Stimulated activated CD4-positive, alpha-beta T cell treated with anti-CD3 and anti-CD28 coated beads, Interleukin-15, amount 100 ng/mL, for 48 hours (primary cell): ENCODE data around the gene C4orf54.

Experiments
- DNase-seq, 2 donors: peaks; one replicate each; pipeline ENCODE4 v3.0.0-alpha.2; 2020; ENCODE audit warnings: low read depth in 2 of 2

The C4orf54 gene

DNA sequence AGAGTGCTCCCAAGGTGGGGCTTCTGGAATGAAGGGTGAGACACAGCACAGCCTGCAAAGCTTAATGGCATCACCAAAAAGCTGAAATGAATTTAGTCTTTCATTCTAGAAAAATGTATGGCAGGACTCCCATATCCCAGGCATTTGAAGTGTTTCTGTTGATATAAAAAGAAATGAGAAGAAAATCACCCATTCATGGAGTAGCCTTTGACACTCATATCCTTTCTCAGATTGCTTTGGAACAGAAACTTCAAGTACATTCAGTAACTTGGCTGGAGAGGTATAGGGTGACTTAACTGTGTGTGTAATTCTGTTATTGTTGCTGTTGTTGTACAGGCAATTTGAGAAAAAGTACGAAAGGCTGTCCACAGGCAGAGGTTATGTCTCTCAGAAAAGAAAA, 35.3 kb downstream of the C4orf54 start:
- no peak for DNase-seq

DNA sequence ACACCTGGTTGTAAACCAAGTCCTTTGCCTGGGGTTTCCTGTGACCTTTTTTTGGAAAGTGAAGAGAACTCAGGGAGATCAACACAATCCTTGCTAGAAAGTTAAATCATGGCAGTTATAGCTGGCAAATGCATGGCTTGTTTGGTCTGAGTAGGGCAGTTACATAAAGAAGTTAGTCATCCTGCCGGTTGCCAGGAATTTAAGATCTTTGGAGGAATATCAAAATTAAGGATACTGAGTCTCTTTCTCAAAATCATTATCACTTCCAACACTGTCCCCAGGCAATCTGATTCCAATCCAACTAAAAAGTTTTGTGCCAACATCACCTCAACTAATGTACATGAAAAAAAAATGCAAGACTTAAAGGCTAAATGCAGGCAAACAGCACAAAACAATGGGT, 40.3 kb downstream of the C4orf54 start:
- no peak for DNase-seq

DNA sequence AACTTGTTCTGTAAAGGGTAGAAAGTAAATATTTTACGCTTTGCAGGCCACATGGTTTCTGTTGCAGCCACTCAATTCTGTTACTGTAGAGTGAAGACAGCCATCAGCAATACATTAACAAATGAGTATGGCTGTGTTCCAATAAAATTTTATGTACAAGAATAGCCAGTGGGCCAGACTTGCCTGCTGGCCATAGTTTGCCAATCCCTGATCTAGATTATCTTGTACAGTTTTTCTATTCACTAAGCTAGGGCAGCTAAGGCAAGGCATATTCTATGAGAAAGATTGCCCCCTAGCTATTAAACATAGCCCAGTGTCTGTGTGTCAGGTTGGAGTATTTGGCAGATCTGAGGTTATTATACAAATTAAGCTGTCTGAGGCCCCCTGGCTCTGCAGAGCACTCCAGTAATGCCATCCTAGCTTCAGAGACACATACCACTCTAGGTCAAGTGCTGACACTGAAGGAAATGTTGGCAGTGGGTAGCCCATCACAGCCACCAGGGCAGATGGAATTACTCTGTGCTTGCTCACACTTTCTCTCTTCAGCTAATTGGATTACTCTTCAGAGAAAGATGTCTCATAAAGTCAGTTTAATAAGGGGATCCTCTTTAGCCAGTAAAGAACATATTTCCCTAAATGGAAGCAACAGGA, 42.3 kb downstream of the C4orf54 start:
- DNase-seq = no peak

DNA sequence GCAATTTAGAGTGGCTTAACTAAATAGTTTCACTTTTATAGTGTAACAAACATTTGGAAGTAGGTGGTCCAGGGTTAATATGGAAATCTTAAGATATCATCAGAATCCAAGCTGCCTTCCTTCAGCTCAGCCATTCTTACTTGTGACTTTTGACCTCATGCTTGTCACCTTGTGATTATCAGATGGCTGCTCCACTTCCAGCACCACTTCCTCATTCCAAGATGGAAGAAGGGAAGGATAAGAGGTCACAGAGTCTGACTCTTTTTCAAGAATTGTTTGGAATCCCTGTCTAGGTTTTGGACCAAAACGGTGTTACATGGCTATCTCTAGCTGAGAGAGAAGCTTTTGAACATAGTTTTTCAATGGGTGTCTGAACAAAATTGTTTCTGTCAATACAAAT, 43.1 kb downstream of the C4orf54 start:
- no peak for DNase-seq

DNA sequence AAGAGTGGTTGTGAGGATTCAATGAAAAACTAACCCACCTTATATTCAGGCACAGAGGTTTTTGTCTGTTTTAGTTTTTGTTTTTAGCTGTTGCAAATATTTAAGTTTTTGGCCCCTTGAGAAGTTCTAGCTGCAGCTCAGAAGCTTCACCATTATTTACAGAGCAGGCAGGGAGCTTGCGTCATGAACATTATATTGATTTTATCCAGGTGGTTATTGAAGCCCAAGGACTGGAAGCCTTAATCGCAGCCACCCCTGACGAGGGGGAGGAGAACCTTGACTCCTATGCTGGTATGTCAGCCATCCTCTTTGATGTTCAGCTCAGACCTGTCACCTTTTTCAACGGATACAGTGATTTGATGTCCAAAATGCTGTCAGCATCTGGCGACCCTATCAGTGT, 44.9 kb downstream of the C4orf54 start:
- no peak for DNase-seq

DNA sequence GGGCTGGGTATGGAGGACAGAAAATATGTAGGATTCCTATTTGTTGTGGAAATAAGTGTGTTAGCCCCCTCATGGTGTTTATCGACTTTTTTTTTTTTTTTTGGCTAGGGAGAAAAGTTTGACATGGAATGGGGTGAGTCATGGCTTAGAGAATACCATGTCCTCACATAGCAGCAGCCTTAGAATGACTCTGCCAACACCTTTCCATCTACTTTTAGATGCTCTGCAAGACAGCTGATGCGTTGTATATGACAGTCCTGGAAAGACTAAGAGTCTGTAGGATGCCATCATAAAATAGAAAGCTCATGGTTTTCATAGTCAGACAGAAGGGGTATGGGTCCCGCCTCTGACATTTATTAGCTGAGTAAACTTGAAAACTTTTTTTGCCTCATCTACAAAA, 45.3 kb downstream of the C4orf54 start:
- no peak for DNase-seq

DNA sequence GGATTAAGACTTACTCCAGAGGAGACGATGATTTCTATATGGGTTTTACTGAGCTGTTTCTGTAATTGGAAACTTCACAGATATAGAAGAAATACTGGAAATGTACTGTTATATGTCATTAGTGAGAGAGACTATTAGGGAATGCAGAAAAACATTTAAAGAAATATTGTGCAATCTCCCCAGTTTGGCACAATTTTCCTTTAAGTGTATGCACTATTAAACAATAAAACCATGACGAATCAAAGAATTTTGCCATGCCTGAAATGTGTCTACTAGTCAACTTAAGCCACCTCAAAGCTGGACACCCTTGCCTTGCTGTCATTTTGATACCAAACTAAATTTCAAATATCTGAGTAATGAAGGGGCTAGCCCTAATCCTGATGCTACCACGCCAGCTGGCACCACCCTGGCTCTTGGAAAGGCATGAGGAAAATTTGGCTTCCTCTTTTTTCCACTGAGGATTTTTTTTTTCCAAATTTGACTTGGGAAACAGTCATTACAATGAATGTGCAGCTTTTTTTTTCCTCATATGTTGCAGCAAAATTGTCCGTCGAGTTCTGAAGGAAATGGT, 46.9 kb downstream of the C4orf54 start:
- no peak for DNase-seq

DNA sequence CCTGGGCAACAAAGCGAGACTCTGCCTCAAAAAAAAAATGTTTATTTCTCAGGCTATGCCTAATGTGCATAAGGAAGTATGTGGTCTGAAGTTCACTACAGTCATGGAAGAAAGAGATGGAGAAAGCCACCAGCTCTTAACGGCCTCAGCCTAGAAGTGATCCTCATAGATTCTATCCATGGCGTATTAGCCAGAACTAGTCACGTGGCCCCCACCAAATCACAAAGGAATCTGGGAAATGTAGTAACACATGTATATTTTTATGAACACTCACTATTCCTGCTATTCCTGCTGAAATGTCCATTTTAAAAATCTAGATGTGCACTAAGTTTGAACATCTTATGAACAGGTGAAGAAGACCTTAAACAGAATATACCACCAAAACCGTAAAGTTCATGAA, 49.2 kb downstream of the C4orf54 start:
- no peak for DNase-seq
